ENCODE measurements around the gene SQSTM1.

The SQSTM1 gene

GRCh38 chr5:179867079-179867465 is 46.4 kb downstream of the SQSTM1 start:
- Histone ChIP-seq H3K27me3 (ENCODE audit: insufficient read depth, poor library complexity, severe bottlenecking) (no peaks in the 10 kb centered on the region), H3K27ac (replicated peaks) (no peak overlapping the region), H3K4me3 (replicated peaks; ENCODE audit: insufficient read depth, low read length) (no peak overlapping the region)
- no peak for DNase-seq (ENCODE audit: low read depth in 1 of 2, low spot score in 1 of 2)
- TF ChIP-seq CTCF (IDR thresholded peaks at IDR 0.05; ENCODE audit: insufficient read depth, low read length): no peak
- TF ChIP-seq GABPA (IDR thresholded peaks at IDR 0.05; ENCODE audit: low read depth): no peak
- no peak for TF ChIP-seq POLR2AphosphoS5 (IDR thresholded peaks at IDR 0.05; ENCODE audit: low read depth)
- TF ChIP-seq SPI1 (IDR thresholded peaks at IDR 0.05; ENCODE audit: borderline replicate concordance, low read depth): no peak
- TF ChIP-seq, protein P1, sequence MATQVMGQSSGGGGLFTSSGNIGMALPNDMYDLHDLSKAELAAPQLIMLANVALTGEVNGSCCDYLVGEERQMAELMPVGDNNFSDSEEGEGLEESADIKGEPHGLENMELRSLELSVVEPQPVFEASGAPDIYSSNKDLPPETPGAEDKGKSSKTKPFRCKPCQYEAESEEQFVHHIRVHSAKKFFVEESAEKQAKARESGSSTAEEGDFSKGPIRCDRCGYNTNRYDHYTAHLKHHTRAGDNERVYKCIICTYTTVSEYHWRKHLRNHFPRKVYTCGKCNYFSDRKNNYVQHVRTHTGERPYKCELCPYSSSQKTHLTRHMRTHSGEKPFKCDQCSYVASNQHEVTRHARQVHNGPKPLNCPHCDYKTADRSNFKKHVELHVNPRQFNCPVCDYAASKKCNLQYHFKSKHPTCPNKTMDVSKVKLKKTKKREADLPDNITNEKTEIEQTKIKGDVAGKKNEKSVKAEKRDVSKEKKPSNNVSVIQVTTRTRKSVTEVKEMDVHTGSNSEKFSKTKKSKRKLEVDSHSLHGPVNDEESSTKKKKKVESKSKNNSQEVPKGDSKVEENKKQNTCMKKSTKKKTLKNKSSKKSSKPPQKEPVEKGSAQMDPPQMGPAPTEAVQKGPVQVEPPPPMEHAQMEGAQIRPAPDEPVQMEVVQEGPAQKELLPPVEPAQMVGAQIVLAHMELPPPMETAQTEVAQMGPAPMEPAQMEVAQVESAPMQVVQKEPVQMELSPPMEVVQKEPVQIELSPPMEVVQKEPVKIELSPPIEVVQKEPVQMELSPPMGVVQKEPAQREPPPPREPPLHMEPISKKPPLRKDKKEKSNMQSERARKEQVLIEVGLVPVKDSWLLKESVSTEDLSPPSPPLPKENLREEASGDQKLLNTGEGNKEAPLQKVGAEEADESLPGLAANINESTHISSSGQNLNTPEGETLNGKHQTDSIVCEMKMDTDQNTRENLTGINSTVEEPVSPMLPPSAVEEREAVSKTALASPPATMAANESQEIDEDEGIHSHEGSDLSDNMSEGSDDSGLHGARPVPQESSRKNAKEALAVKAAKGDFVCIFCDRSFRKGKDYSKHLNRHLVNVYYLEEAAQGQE (IDR thresholded peaks at IDR 0.05; ENCODE audit: insufficient replicate concordance, low read depth): no peak

DNA sequence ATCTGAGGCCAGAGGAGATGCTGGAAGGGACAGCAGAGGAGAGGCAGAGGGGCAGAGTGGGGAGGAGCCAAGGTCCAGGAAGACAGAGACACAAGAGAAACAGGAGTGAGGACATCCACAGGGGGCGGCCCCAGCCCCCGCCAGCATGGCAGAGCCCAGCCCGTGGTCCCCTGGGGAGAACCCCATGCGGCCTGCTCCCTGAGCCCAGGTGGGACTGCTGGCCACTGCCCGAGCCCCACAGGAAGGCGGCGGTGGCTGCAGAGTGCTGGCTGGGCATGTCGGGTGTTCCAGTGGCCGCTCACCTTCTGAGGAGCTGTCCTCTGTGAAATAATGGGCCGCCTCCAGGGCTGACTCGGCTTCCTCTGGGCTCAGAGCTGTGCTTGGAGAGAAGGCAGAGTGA is 46.8 kb downstream of the SQSTM1 start:
- TF ChIP-seq, protein P1 (IDR thresholded peaks at IDR 0.05; ENCODE audit: insufficient replicate concordance, low read depth): no peak
- TF ChIP-seq POLR2AphosphoS5 (IDR thresholded peaks at IDR 0.05; ENCODE audit: low read depth): no peak
- no peak for TF ChIP-seq SPI1 (IDR thresholded peaks at IDR 0.05; ENCODE audit: borderline replicate concordance, low read depth)
- TF ChIP-seq GABPA (IDR thresholded peaks at IDR 0.05; ENCODE audit: low read depth): no peak
- no peak for TF ChIP-seq CTCF (IDR thresholded peaks at IDR 0.05; ENCODE audit: insufficient read depth, low read length)
- Histone ChIP-seq H3K27me3 (ENCODE audit: insufficient read depth, poor library complexity, severe bottlenecking) (no peaks in the 10 kb centered on the region), H3K27ac (replicated peaks) (no peak overlapping the region), H3K4me3 (replicated peaks; ENCODE audit: insufficient read depth, low read length) (no peak overlapping the region)
- DNase-seq (ENCODE audit: low read depth in 1 of 2, low spot score in 1 of 2): no peak

GRCh38 chr5:179868541-179868940 is 47.8 kb downstream of the SQSTM1 start:
- no peaks in the 10 kb centered on the region for H3K27me3 ChIP-seq (ENCODE audit: insufficient read depth, poor library complexity, severe bottlenecking)
- no peak for DNase-seq (ENCODE audit: low read depth in 1 of 2, low spot score in 1 of 2)
- H3K27ac ChIP-seq (replicated peaks): no peak overlapping the region
- TF ChIP-seq GABPA (IDR thresholded peaks at IDR 0.05; ENCODE audit: low read depth) (no peak), CTCF (IDR thresholded peaks at IDR 0.05; ENCODE audit: insufficient read depth, low read length) (no peak), POLR2AphosphoS5 (IDR thresholded peaks at IDR 0.05; ENCODE audit: low read depth) (no peak), SPI1 (IDR thresholded peaks at IDR 0.05; ENCODE audit: borderline replicate concordance, low read depth) (no peak)
- TF ChIP-seq, protein P1 (IDR thresholded peaks at IDR 0.05; ENCODE audit: insufficient replicate concordance, low read depth): no peak
- no peak overlapping the region for H3K4me3 ChIP-seq (replicated peaks; ENCODE audit: insufficient read depth, low read length)
